Adipocyte (in vitro differentiated cells): ENCODE results near the gene GJA10.
"Not testable (repeated sequence)": the region's sequence is repeated elsewhere in the genome, so short reads cannot be mapped to it uniquely, and the experiment has no call there.

Experiments used
- DNase-seq: peaks from one replicate; pipeline ENCODE4 v3.0.0-alpha.2; 2015; ENCODE audit warnings: low read depth
- H3K27me3 ChIP-seq: replicated peaks from 2 replicates; pipeline ENCODE4 v1.7.0; 2013; ENCODE audit warnings: mild to moderate bottlenecking, low read length, moderate library complexity; ENCODE audit not compliant: control insufficient read depth, insufficient read depth
- H3K36me3 ChIP-seq: 2 replicates; pipeline ENCODE4 v1.7.0; 2013; ENCODE audit warnings: low read length, mild to moderate bottlenecking, moderate library complexity; ENCODE audit not compliant: control insufficient read depth, insufficient read depth, severe bottlenecking
- H3K4me1 ChIP-seq: 2 replicates; pipeline ENCODE4 v1.7.0; 2013; ENCODE audit warnings: mild to moderate bottlenecking, low read length, moderate library complexity; ENCODE audit not compliant: control insufficient read depth, insufficient read depth
- H3K4me3 ChIP-seq: 2 replicates; pipeline ENCODE4 v1.7.0; 2013; ENCODE audit warnings: mild to moderate bottlenecking, low read length, moderate library complexity
- H3K9ac ChIP-seq: 2 replicates; pipeline ENCODE4 v1.7.0; 2013; ENCODE audit warnings: mild to moderate bottlenecking, low read length, moderate library complexity
- H3K9me3 ChIP-seq: 2 replicates; pipeline ENCODE4 v1.7.0; 2013; ENCODE audit warnings: mild to moderate bottlenecking, low read length, moderate library complexity; ENCODE audit not compliant: control insufficient read depth

Gene GJA10

DNA sequence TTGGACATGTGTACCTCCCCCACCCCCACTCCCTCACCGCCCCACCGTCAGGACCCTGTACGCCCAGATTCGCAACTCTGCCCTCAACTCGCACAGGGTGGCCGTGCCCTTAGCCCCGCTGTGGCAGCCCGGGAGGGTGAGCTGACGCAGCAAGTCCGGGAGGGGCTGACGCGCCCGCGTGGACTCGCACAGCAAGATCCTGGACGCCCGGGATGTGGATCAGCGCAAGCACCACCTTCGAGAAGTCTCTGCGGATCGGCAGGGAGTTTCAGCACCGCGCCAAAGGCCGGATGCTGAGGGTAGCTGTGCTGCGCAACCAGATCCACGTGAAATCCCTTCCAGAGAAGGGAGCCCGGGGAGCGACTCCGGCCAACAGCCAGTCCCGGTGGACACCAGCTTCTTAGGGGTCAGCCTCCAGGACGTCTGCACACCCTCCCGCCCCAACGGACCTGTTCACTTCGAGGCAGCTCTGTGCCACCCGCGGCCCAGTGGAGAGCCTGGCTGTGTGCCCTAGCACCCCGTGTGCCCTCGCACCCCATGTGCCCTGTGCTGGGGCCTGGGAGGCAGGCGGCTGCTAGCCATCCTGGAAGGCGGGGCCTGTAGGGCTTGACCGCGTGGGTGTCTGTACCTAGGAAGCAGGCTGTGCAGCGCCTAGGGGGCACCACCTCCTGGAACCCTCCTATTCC is 6.7 kb upstream of the GJA10 start:
- Histone ChIP-seq H3K27me3 (peaks cover 27% of the 10 kb centered on the region), H3K36me3 (no peaks in the 10 kb centered on the region), H3K9ac (no peak overlapping the region), H3K4me3 (no peak overlapping the region), H3K4me1 (no peaks in the 10 kb centered on the region), H3K9me3 (no peaks in the 10 kb centered on the region)
- no peak for DNase-seq

DNA sequence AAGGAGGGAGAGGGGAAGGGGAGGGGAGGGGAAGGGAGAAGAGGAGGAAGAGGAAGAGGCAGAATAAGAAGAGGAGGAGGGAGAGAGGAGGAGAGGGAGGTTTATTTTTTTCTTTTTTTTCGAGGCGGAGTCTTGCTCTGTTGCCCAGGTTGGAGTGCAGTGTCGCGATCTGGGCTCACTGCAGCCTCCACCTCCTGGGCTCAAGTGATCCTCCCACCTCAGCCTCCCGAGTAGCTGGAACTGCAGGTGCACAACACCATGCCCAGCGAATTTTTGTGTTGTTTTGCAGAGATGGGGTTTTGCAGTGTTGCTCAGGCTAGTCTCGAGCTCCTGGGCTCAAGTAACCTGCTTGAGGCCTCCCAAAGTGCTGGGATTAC is 6.1 kb upstream of the GJA10 start:
- Histone ChIP-seq H3K9ac (no peak overlapping the region), H3K4me3 (no peak overlapping the region), H3K4me1 (no peaks in the 10 kb centered on the region), H3K27me3 (peaks cover 27% of the 10 kb centered on the region), H3K36me3 (no peaks in the 10 kb centered on the region), H3K9me3 (no peaks in the 10 kb centered on the region)
- DNase-seq, result no peak

DNA sequence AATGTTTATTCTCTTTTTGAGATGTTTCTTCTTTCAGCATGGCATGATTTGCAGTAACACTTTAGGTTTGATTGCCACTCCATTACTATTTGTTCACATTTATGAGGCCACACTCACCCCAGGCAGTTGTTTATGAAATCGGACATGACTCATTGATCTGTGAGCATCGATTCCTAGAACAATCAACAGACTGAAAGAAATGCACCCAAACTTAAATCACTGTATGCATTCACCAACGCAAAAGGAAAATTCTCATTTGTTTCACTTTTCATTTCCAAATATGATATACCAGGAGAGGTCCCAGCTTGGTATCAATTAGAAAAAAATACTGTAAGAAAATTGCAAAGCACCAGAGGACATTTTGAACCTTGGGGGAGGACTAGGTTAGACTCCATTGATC is 5.4 kb upstream of the GJA10 start:
- DNase-seq, result no peak
- Histone ChIP-seq H3K27me3 (peaks cover 34% of the 10 kb centered on the region), H3K4me3 (no peak overlapping the region), H3K4me1 (no peaks in the 10 kb centered on the region), H3K36me3 (no peaks in the 10 kb centered on the region), H3K9ac (no peak overlapping the region), H3K9me3 (peaks cover 3% of the 10 kb centered on the region)

DNA sequence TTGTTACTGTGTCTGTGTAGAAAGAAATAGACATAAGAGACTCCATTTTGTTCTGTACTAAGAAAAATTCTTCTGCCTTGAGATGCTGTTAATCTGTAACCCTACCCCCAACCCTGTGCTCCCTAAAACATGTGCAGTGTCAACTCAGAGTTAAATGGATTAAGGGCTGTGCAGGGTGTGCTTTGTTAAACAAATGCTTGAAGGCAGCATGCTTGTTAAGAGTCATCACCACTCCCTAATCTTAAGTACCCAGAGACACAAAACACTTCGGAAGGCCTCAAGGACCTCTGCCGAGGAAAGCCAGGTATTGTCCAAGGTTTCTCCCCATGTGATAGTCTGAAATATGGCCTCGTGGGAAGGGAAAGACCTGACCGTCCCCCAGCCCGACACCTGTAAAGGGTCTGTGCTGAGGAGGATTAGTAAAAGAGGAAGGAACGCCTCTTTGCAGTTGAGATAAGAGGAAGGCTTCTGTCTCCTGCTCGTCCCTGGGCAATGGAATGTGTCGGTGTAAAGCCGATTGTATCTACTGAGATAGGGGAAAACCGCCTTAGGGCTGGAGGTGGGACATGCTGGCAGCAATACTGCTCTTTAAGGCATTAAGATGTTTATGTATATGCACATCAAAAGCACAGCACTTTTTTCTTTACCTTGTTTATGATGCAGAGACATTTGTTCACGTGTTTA is 3.3 kb upstream of the GJA10 start:
- H3K9ac ChIP-seq, H3K4me3 ChIP-seq, DNase-seq, H3K9me3 ChIP-seq, H3K4me1 ChIP-seq, H3K36me3 ChIP-seq: not testable (repeated sequence)
- H3K27me3 ChIP-seq, result peaks cover 36% of the 10 kb centered on the region

DNA sequence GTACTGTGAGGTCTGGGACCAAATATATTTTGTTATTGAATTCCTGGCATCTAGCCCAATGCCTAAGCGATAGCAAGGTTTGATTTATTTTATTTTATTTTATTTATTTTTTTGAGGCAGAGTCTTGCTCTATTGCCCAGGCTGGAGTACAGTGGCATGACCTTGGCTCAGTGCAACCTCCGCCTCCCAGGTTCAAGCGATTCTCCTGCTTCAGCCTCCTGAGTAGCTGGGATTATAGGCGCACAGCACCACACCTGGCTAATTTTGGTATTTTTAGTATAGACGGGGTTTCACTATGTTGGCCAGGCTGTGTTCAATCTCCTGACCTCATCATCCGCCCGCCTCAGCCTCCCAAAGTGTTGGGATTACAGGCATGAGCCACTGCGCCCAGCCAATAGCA is 1.7 kb upstream of the GJA10 start:
- not testable (repeated sequence) for DNase-seq, H3K4me1 ChIP-seq, H3K9me3 ChIP-seq, H3K4me3 ChIP-seq, H3K9ac ChIP-seq, H3K36me3 ChIP-seq
- H3K27me3 ChIP-seq, result peaks cover 29% of the 10 kb centered on the region

DNA sequence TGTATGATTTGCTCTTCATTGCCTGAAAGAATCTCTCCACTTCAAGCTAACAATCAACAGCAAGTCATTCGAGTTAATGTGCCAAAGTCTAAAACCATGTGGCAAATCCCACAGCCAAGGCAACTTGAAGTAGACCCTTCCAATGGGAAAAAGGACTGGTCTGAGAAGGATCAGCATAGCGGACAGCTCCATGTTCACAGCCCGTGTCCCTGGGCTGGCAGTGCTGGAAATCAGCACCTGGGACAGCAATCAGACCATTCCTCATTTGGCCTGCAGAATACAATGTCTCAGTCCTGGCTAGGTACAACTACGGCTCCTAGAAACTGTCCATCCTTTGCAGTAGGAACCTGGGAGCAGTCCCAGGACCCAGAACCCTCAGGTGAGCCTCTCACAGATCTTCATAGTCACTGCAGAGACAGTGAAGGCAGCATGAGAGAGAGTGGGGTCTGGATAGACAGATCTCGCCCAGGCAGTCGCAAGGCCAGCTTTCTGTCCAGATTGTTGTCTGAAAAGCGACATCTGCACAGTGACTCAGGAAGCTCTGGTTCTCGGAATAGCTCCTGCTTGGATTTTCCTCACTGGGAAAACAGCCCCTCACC is 1.1 kb downstream of the GJA10 start:
- H3K9ac ChIP-seq, result no peak overlapping the region
- no peaks in the 10 kb centered on the region for H3K4me1 ChIP-seq
- no peaks in the 10 kb centered on the region for H3K36me3 ChIP-seq
- H3K4me3 ChIP-seq, result no peak overlapping the region
- peaks cover 24% of the 10 kb centered on the region for H3K27me3 ChIP-seq
- peaks cover 3% of the 10 kb centered on the region for H3K9me3 ChIP-seq
- DNase-seq, result peak; percentile 62

DNA sequence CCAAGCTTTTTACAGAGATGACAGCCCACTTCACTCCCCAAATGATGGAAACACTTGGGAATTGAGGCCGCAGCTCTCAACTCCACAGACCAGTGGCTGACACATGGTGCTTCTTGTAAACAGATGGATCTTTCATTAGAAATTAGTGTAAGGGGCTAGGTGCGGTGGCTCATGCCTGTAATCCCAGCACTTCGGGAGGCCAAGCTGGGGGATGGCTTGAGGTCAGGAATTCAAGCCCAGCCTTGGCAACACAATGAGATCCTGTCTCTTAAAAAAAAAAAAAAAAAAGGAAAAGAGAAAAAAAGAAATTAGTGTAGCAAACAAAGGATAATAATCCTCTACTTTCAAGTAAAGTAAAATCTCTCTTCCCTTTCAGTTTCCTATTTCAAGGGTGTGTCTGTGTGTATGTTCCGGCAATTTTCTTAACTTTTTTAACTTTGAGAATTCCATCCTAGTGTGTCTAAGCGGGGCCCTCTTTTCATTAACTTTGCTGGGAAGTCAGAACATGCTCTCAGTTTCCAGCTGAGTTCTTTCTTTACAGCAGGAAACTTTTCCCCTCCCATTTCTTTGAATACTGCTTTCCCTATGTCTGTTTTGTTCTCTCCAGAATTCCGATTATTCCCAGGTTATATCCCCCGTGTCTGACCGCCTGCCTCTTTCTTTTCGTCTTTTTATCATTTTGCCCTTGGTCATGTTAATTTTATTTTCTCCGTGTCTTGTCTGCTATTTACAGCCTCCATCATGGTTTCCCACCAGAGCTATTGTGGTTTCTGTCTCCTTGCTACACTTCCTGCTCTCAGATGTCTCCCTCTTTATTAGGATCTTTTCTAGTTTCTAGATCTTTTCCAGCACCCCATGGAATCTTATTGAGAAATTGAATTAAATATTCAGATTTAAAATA is 16.0 kb downstream of the GJA10 start:
- H3K9me3 ChIP-seq, H3K9ac ChIP-seq, H3K36me3 ChIP-seq, H3K4me1 ChIP-seq, H3K27me3 ChIP-seq, H3K4me3 ChIP-seq, DNase-seq: not testable (repeated sequence)

DNA sequence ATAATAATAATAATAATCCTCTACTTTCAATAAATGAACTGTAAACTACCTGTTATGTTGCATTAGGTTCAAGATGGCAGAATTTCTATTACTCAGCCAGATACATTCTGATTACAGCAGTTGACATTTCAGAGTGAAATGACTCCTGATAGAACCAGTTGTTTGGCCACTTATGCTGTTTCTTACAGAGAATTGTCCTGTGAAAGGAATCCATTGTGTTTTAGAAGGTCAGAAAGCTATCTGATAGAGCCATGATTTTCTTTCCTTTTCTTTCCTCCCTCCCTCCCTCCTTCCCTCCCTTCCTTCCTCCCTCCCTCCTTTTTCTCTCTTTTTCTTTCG is 16.6 kb downstream of the GJA10 start:
- DNase-seq, result no peak
- no peaks in the 10 kb centered on the region for H3K36me3 ChIP-seq

DNA sequence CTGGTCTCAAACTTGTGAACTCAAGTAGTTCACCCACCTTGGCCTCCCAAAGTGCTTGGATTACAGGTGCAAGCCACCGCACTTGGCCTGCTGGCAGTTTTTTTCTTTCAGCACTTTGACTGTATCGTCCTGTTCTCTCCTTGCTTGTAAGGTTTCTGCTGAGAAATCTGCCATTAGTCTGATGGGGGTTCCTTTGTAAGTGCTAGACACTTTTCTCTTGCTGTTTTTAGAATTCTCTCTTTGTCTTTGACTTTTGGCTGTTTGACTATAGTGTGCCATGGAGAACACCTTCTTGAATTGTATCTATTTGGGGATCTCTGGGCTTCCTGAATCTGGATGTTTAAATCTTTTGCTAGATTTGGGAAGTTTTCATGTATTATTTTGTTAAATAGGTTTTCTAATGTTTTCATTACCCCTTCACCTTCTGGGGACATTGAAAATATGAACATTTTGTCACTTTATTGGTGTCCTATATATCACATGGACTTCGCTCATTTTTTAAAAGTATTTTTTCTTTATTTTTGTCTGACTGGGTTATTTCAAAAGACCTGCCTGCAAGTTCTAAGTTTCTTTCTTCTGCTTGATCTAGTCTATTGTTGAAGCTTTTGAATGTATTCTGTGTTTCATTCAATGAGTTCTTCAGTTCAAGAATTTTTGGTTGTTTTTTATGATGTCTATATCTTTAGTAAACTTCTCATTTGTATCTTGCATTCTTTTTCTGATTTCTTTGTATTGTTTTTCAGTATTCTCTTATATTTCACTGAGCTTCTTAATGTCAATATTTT is 22.1 kb downstream of the GJA10 start:
- Histone ChIP-seq H3K4me1 (no peaks in the 10 kb centered on the region), H3K27me3 (peaks cover 5% of the 10 kb centered on the region), H3K9ac (no peak overlapping the region), H3K9me3 (peaks cover 22% of the 10 kb centered on the region), H3K4me3 (no peak overlapping the region), H3K36me3 (no peaks in the 10 kb centered on the region)
- no peak for DNase-seq

More for the DNA sequence above, 16.6 kb downstream of the GJA10 start:
- Histone ChIP-seq H3K9me3 (peaks cover 8% of the 10 kb centered on the region), H3K4me3 (no peak overlapping the region), H3K4me1 (no peaks in the 10 kb centered on the region), H3K27me3 (no peaks in the 10 kb centered on the region), H3K9ac (no peak overlapping the region)

DNA sequence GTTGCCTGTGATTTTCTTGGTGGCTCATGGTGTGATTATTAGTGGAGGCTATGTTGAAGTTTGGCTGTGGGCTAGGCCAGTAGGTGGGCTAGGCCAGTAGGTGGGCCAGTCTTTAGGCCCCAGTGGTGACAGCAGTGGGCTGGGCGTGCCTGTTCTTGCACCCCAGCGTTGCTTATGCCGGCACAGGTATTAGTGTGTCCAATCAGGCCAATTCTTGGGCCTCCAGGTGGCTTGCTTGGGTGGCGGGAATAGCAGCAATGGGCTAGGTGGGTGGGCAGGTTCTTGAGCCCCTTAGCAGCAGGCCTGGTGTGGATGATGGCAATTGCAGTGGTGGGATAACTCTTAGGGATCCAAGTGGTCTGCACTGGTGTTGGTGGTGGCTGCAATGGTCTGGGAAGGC is 22.9 kb downstream of the GJA10 start:
- Histone ChIP-seq H3K9me3 (peaks cover 22% of the 10 kb centered on the region), H3K36me3 (no peaks in the 10 kb centered on the region), H3K4me1 (peaks cover 3% of the 10 kb centered on the region), H3K9ac (no peak overlapping the region), H3K4me3 (no peak overlapping the region), H3K27me3 (peaks cover 9% of the 10 kb centered on the region)
- DNase-seq, result no peak
